NCI-H128 (cell line): Measurements from ENCODE around the gene LRRC49.

Source experiments
- DNase-seq: peaks from one replicate; lab custom pipeline; 2025; ENCODE audit not compliant: unreplicated experiment; lab: John Stamatoyannopoulos, UW

The LRRC49 gene

DNA sequence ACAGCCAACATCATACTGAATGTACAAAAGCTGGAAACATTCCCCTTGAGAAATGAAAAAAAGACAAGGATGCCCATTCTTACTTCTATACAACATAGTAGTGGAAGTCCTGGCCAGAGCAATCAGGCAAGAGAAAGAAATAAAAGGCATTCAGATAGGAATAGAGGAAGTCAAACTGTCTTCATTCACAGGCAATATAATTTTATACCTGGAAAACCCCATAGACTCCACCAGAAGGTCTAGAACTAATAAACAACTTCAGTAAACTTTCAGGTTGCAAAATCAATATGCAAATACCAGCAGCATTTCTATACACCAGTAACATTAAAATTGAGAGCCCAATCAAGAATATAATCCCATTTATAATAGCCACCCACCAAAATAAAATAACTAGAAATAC, 195.5 kb downstream of the LRRC49 start:
- DNase-seq: no peak

DNA sequence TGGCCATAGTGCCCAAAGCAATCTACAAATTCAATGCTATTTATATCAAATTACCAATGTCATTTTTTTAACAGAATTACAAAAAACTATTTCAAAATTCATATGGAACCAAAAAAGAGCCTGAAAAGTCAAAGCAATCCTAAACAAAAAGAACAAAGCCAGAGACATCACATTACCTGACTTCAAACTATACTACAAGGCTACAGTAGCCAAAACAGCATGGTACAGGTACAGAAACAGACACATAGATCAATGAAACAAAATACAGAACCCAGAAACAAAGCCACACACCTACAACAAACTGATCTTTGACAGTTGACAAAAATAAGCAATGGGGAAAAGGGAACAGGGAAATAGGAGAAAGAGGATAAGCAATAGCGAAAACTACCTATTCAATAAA, 196.1 kb downstream of the LRRC49 start:
- no peak for DNase-seq

DNA sequence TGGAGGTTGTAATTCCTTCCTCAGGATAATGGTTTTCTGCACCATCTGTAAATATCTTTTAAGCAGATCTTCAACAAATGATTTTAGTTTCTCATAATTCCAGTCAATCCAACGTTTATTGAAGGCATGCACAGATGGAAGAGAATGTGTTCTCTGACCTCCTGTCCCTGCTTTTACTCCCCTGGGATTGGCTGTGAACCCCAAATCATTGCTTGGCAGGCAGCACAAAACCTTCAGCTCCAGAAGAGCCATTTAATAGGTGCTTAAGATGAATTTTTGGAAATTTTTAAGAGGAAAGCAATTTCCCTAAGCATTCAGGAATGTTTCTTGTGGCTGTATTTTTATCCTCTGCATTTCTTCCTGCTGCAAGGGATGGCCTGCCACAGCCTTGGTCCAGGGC, 197.2 kb downstream of the LRRC49 start:
- DNase-seq: no peak

DNA sequence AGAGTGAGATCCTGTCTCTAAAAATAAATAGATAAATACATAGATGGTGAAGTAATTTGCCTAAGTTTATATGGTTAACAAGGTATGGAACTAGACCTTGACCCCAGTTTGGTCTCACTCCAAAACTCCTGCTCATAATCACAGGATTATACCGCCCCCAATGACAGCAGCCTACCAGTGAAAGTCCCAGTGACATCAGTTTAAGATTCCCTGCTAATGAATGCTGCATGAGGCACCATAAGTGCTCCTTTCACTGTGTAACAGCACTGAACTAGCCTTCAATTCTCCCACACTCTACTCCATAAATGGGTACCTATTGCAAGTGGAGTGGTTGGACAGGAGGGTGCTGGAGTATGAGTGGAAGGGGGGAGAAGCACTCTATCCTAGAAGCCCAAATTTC, 199.0 kb downstream of the LRRC49 start:
- DNase-seq: no peak

DNA sequence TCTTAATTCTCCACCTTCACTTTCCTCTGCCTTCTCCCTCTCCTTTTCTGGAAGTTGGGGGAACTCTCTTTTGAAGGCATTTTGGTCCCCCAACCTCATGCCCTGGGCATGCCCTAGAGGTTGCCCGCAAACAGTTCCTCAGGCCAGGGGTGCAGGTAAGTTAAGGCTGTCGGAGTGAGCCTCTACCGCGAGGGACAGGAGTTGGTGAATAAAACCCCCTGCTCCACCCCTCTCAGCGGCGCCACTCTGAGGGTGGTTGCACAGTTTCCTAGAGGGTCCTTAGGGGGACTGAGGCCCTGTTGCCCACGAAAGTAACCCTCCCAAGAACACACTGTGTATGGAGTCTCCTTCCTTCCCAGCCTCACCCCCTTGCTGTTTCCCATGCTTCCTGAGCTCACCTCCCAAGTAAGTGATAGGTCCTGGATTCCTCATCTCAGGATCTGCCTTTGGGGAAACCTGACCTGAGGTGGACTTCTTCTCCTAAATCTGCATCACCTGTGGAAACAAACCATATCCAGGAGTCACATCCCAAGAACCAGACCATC, 199.5 kb downstream of the LRRC49 start:
- DNase-seq: no peak

DNA sequence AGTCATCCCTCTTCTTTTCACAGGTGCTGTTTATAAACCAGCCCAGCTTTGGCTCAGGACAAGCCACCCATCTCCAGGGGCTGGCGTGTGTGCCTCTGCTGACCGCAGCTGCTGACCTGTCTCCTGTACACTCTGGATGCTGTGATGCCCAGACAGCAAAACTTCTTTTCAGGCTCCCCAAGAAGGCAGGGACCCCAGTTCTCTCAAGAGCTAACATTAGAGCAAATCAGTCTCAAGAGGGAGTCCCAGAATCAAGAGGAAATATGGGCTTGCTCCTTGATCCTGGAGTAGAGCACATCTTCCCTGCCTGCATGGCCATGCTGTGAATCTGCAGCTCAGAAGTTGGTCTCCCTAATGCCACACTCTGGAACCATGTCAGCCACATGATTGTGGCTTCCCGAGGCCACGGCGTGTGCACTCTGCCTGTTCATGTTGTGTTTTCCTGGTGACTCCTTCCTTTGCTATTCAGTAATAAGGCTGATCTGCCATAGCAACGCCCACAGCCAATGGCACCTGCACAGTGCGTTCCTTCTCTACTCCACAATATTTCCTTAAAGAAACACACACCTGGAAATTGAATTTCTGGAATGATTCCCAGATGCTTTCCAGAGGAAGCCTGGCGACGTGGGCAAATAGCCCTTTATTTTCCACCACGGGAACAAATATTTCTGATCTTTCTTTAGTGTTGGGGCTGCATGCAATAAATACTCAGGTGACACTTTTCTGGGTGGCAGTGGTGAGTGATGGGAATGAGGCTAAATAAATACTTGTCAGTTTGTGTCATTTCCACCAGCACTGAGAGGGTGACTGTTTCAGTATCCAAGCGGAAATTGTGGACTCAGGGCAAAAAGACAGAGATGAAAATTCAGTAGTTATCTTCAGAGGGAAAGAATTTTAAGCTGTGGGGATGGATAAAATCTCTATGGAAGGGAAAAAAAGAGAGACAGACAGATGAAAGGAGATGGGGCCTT, 200.7 kb downstream of the LRRC49 start:
- DNase-seq: no peak

DNA sequence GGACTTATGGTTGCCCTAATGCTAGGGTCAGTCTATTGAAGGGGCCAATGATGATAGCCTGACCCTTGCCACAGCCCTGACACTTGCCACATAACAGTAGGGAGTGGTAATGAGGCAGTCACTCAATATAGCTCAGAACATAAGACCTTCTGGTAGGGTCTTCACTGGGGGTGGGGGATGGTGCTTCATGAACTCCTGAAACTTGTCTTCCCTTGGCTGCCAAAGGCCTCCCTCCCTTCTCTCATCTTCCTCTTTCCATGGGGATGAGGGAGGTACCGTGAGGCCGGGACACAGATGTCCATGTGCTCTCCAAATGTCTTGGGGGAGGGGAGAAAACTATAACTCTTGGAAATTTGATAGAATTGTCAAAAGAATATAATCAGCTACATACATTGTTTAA, 201.5 kb downstream of the LRRC49 start:
- no peak for DNase-seq

DNA sequence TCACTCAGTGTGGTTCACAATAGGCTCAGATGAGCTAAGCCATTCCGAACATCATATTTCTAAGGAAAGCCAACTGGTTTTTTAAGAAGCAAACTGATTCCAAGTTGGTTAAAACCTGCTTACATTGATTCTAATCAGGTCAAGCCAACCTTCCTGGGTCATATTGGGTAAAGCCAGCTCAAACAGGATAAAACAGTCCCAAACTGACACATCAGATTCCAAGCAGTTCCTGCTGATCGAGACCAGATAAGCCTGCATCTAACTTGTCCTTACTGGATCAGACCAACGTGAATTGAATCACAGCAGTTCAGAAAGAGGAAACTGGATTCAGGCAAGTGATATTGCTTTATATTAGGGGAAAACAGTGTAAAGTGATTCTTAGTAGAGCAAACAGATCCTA, 204.1 kb downstream of the LRRC49 start:
- DNase-seq: no peak

DNA sequence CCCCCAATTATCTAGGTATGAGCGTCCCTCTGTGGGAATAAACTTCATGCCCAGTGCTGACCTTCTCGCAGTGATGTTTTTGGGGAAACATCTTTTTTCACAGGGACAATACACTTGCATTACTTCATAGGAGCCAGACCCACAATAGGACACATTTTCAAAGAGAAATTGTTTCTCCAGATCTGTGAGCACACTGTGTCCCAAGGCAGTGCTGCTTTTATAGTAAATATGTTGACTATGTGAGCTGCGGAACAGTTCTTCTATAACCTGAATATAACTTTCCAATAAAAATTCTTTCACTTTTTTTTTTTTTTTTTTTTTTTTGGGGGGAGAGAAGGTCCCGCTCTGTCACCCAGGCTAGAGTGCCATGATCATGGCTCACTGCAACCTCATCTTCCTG, 205.3 kb downstream of the LRRC49 start:
- DNase-seq: no peak

DNA sequence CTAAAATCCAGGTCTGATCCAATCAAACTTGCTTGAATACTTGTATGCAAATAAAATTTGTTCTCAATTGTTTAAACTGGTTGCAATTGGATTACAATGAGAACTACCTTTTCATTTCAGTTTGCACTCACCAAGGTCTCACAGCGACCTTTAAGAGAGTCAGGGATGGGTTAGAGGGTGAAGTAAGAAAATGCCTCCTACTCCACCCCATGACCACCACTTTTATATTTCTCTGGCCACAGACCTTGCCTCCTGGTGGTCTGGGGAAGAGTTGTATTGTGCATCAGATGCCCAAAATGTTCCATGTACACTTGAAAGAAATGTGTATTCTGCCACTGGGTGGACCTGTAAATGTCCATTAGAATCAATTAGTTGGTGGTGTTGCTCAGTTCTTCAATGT, 206.3 kb downstream of the LRRC49 start:
- no peak for DNase-seq
